AG09309 (cell line): ENCODE data around the gene LAMTOR1.
"Not testable (repeated sequence)": the region's sequence is repeated elsewhere in the genome, so short reads cannot be mapped to it uniquely, and the experiment has no call there.

Source experiments
- DNase-seq: peaks from one replicate; pipeline ENCODE4 v3.0.0-alpha.2; 2010; ENCODE audit warnings: low read depth
- H3K4me3 ChIP-seq: 2 replicates; pipeline ENCODE4 v1.5.1; 2011; ENCODE audit warnings: mild to moderate bottlenecking, low read depth, low read length, moderate library complexity; ENCODE audit not compliant: control insufficient read depth
- TF ChIP-seq, protein P1 (sequence below): IDR thresholded peaks from 2 replicates; pipeline ENCODE4 v1.5.1; 2011; ENCODE audit warnings: mild to moderate bottlenecking, low read depth, low read length, inconsistent platforms; ENCODE audit not compliant: insufficient read depth, control insufficient read depth; ENCODE audit errors: missing control alignments

LAMTOR1 gene

DNA sequence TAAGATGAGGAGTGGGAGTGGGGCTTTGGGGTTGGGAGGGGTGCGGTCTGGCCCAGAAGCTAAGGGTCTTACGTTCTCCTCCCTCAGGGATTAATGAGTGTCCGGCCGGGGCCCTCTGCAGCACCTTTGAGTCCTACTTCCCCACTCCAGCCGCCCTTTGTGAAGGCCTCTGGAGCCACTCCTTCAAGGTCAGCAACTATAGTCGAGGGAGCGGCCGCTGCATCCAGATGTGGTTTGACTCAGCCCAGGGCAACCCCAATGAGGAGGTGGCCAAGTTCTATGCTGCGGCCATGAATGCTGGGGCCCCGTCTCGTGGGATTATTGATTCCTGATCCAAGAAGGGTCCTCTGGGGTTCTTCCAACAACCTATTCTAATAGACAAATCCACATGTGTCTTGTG, 36.4 kb upstream of the LAMTOR1 start:
- TF ChIP-seq, protein P1, sequence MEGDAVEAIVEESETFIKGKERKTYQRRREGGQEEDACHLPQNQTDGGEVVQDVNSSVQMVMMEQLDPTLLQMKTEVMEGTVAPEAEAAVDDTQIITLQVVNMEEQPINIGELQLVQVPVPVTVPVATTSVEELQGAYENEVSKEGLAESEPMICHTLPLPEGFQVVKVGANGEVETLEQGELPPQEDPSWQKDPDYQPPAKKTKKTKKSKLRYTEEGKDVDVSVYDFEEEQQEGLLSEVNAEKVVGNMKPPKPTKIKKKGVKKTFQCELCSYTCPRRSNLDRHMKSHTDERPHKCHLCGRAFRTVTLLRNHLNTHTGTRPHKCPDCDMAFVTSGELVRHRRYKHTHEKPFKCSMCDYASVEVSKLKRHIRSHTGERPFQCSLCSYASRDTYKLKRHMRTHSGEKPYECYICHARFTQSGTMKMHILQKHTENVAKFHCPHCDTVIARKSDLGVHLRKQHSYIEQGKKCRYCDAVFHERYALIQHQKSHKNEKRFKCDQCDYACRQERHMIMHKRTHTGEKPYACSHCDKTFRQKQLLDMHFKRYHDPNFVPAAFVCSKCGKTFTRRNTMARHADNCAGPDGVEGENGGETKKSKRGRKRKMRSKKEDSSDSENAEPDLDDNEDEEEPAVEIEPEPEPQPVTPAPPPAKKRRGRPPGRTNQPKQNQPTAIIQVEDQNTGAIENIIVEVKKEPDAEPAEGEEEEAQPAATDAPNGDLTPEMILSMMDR, result no peak
- no peak for DNase-seq
- no peak overlapping the region for H3K4me3 ChIP-seq

DNA sequence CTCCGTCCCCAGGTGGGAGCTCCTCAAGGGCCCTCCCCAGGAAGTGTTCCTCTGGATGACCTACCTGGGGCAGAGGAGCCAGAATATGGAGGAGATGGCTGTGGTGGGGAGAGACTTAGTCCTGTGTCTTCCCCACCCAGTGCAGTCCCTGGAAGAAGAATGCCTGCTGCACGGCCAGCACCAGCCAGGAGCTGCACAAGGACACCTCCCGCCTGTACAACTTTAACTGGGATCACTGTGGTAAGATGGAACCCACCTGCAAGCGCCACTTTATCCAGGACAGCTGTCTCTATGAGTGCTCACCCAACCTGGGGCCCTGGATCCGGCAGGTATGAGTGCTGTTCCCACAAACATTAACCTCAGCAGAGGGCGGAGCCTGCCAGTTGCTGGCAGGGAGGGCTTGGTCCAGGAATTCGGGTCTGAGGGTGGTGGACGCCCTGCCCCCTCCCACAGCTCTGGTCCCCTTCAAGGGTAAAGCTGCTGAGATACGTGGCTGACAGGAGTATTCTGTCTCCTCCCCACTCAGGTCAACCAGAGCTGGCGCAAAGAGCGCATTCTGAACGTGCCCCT, 35.8 kb upstream of the LAMTOR1 start:
- TF ChIP-seq, protein P1, result no peak

DNA sequence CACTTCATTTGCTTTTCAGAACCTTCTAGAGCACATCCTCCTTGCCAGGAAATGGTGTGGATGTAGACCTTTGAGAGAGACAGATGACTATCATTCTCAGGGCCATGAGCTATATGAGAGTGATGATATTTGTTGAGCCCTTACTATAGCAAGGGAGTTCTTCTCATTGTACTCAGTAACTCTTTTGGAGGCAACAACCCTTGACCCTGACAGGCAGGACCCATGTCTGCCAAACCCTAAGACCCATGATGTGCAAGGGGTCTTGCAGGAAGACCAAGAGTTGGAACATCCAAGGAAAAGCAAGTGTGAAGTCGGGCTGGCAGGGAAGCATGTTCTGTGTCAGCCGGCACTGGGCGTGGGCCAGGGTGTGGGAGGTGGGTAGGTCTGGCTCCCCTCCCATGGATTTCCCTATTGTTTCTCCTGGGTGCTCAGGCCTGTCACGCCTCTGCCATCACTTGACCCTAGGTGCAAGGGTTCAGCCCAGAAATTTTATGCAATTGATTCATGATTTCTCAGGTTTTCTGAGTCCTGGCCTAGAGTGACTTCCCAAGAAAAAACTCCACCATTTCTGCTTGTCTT, 33.7 kb upstream of the LAMTOR1 start:
- TF ChIP-seq, protein P1, result no peak
- no peak overlapping the region for H3K4me3 ChIP-seq
- DNase-seq, result no peak

More for the DNA sequence above, 35.8 kb upstream of the LAMTOR1 start:
- no peak for DNase-seq
- no peak overlapping the region for H3K4me3 ChIP-seq

DNA sequence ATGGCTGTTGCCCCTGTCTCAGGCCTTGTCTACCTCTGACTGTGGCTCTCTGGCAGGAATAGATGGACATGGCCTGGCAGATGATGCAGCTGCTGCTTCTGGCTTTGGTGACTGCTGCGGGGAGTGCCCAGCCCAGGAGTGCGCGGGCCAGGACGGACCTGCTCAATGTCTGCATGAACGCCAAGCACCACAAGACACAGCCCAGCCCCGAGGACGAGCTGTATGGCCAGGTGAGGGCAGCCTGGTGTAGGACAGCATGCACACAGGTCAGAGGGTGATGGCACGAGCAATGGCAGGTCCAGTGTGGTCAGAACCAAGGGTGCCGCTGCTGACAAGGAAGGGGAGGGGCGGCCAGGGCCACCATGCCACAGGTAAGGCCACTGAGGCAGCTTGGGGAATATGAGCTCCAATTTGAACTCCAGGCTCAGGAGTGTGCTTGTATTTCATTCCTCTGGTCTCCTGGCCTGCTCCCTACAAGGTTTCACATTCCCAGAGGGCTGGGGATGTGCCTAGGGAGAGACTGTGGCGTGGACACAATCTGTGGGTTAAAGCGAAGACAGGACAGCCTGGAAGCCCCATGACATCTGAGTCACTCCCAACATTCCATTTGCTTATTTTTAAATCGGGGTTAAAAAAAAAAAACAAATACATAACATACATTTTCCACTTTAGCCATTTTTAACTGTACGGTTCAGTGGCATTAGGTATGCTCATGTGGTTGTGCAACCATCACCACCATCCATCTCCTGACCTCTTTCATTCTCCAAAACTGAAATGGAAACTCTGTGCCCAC, 33.0 kb upstream of the LAMTOR1 start:
- no peak overlapping the region for H3K4me3 ChIP-seq
- DNase-seq, result no peak
- TF ChIP-seq, protein P1, result no peak

DNA sequence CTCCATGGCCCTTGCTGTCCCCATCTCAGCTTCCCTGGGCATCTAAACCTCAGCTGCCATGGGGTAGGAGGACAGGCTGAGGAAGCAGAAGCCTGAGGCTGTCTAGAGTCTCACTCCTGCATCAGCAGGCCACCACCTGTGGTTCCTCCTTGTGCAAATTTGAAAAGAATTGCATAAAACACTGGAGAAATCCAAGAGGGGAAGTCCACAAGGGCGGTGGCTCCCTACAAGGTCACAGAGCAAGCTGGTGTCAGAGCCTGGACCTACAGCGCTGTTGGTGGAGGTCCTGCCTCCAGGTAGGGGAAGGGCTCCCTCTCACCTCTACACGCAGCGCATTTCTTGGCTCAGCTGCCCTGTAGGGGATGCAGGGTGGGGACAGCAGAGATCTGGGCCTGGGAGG, 32.4 kb upstream of the LAMTOR1 start, which contains the start of gene FOLR3:
Gene FOLR3, plus strand, starts transcription at position 253 of the 400 bp plus-strand sequence. CDS start 228 bp downstream, outside the sequence.
- DNase-seq, H3K4me3 ChIP-seq: not testable (repeated sequence)

DNA sequence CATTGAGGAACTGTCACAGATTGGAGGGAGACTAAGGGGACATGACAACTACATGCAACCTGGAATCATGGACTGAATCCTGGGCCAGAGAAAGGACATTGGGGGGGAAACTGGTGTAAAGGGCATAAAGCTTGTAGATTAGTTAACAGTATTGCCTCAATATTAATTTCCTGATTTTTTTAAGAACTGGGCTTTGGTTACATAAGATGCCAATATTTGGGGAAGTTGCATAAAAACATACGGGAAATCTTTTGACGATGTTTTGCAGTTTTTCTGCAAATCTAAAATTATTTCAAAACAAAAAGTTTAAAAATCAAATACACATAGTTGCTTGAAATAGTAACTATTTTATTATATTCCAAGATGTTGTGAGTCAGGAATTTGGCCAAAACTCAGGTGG, 29.5 kb upstream of the LAMTOR1 start:
- H3K4me3 ChIP-seq, result no peak overlapping the region
- TF ChIP-seq, protein P1, result no peak
- DNase-seq, result no peak

DNA sequence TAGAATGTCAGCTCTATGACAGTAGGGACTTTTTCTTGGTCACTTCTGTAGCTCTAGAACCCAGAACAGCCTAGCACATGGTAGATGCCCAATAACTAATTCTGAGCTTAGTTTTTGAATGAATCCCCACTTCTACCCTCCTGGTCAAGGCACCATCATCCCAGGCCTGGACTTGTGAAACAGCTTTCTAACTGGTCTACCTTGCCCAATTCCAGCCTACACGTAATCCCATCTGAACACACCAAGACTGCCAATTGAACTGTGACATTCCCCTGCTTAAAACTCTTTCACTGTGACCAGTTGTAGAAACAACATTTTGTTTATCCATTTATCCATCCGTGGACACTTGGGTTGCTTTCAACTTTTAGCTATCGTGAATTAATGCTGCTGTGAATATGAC, 26.3 kb upstream of the LAMTOR1 start:
- no peak overlapping the region for H3K4me3 ChIP-seq
- no peak for DNase-seq
- TF ChIP-seq, protein P1, result no peak
